ES-I3 (cell line): Measurements from ENCODE around the gene SLC45A1.

Source experiments
- H3K36me3 ChIP-seq: 2 replicates; pipeline ENCODE4 v1.6.1; 2013; ENCODE audit warnings: mild to moderate bottlenecking, low read length, control low read depth, moderate library complexity; ENCODE audit not compliant: insufficient read depth
- H3K4me1 ChIP-seq: 2 replicates; pipeline ENCODE4 v1.6.1; 2013; ENCODE audit warnings: mild to moderate bottlenecking, control low read depth, low read length; ENCODE audit not compliant: insufficient read depth
- H3K9ac ChIP-seq: 2 replicates; pipeline ENCODE4 v1.6.1; 2013; ENCODE audit warnings: low read depth, mild to moderate bottlenecking, low read length, moderate library complexity
- H3K9me3 ChIP-seq: 2 replicates; pipeline ENCODE4 v1.6.1; 2013; ENCODE audit warnings: mild to moderate bottlenecking, low read length, moderate library complexity; ENCODE audit not compliant: control insufficient read depth, insufficient read depth

SLC45A1 gene

DNA sequence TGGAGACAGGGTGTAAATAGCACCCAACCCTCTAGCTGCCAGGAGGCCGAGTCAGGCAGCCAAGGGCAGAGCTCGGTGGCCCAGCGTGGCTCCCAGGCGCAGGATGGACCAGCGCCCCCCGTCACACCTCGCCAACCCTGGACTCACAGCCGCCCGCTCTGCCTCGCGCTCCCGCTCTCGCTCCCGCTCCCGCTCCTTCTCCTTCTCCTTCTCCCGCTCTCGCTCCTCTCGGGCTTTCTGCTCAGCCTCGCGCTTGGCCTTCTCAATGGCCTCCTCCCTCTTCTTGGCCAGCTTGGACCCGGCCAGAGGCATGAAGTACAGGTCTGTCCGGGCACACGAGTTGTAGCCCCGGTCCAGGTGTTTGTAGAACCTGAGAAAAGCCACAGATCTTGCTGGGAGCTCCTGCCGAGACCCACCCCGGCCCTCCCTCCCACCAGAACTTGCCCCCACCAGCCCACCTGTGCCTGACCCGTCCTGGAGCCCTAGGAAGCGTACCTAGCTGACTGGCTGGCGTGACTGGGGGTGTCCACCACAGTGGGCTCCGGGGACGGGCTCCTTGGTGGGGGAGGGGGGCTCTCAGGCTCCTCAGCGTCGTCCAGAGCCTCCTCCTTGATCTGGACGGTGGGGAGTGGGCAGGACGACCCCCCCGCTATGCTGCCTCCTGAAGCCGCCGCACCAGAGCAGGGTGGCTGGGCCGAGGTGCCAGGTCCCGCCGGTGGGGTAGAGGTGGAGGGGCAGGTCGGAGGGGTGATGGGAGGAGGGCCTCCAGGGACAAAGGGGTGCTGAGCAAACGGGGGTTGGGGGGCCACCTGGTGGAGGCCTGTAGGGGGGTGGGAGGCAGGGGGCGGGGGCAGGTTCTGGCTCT is 41.9 kb downstream of the SLC45A1 start:
- no peaks in the 10 kb centered on the region for H3K4me1 ChIP-seq
- H3K36me3 ChIP-seq, result peaks cover 28% of the 10 kb centered on the region
- no peak overlapping the region for H3K9ac ChIP-seq
- no peaks in the 10 kb centered on the region for H3K9me3 ChIP-seq

GRCh38 chr1:8360493-8361197 is 42.7 kb downstream of the SLC45A1 start:
- Histone ChIP-seq H3K9me3 (no peaks in the 10 kb centered on the region), H3K36me3 (peaks cover 30% of the 10 kb centered on the region), H3K4me1 (no peaks in the 10 kb centered on the region), H3K9ac (no peak overlapping the region)

GRCh38 chr1:8361198-8361849 is 43.4 kb downstream of the SLC45A1 start:
- H3K4me1 ChIP-seq, result no peaks in the 10 kb centered on the region
- H3K36me3 ChIP-seq, result peaks cover 29% of the 10 kb centered on the region
- no peak overlapping the region for H3K9ac ChIP-seq
- H3K9me3 ChIP-seq, result no peaks in the 10 kb centered on the region

DNA sequence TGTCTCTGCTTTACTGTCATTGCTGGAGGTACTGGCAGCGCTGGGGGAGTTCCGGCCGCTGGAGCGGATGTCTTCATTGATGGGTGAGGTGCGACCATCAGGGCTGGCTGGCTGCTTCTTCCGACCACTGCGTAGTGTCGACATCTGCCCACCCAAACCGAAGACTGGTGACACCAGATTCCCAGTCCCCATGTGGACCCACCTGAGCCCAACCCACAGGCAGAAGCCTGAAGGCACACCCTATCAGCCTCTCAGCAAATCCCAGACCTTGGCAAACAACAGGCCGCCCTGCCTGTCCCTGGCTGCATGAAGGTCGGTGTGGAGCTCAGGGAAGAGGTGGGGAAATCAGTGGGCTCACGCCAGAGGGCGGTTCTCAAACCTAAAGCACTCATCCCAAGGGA is 44.8 kb downstream of the SLC45A1 start:
- Histone ChIP-seq H3K9ac (no peak overlapping the region), H3K36me3 (peaks cover 23% of the 10 kb centered on the region), H3K9me3 (no peaks in the 10 kb centered on the region), H3K4me1 (no peaks in the 10 kb centered on the region)

DNA sequence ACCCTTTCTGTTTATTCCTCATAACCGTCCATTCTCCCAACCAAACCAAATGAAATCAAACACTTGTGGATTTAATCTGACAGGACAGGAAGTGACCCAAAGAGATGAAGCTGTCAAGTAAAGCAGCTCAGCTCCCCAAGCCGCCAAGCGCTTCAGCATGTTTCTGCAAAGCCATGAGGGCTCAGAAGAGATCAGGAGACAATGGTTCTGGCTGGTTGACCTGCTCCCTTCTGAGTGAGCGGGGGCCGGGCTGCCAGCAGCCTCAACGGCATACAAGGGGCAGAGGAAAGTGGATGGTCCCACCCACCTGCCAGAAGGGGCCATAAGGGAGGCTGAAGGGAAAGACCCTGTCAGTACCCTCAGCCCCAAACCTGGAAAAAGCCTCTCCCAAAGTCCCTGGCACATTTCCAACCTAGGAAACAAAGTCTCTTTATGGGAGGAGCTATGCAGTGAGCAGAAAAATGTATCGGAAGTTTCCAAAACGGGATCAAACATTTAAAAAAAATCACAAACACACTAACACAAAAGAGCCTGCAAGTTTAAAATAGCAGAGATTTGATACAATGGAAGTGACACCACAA is 45.4 kb downstream of the SLC45A1 start:
- H3K9ac ChIP-seq, result no peak overlapping the region
- no peaks in the 10 kb centered on the region for H3K4me1 ChIP-seq
- H3K36me3 ChIP-seq, result peaks cover 20% of the 10 kb centered on the region
- no peaks in the 10 kb centered on the region for H3K9me3 ChIP-seq

DNA sequence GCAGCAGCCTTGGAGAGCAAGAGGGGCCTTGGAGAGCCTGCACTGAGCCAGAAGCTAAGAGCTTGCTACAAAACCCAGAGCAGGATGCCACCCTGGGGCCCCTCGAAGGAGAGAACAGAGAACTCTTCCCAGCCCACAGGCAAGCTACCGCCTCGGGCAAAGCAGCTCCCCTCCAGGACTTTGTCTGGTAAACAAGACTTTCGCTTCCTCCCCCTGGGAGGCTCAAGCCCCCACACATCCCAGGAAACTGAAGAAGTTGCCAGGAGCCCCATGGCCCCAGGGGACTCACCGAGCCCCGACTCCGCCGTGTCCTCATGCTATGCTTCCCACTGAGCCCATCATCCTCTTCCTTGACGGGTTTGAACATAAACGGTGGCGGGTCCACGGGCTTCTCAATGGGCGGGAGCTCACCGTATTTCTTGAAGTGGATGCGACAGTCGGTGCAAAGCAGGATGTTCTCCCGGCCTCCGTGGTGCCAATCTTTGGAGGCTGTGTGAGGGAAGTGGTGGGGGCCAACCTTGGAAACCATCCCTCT is 45.9 kb downstream of the SLC45A1 start:
- H3K36me3 ChIP-seq, result peaks cover 17% of the 10 kb centered on the region
- no peaks in the 10 kb centered on the region for H3K9me3 ChIP-seq
- H3K4me1 ChIP-seq, result no peaks in the 10 kb centered on the region
- no peak overlapping the region for H3K9ac ChIP-seq

- Histone ChIP-seq H3K9ac (no peak overlapping the region), H3K36me3 (peaks cover 17% of the 10 kb centered on the region), H3K4me1 (no peaks in the 10 kb centered on the region), H3K9me3 (no peaks in the 10 kb centered on the region)
These were observed 46.9 kb downstream of the SLC45A1 start for GRCh38 chr1:8364528-8365442.

DNA sequence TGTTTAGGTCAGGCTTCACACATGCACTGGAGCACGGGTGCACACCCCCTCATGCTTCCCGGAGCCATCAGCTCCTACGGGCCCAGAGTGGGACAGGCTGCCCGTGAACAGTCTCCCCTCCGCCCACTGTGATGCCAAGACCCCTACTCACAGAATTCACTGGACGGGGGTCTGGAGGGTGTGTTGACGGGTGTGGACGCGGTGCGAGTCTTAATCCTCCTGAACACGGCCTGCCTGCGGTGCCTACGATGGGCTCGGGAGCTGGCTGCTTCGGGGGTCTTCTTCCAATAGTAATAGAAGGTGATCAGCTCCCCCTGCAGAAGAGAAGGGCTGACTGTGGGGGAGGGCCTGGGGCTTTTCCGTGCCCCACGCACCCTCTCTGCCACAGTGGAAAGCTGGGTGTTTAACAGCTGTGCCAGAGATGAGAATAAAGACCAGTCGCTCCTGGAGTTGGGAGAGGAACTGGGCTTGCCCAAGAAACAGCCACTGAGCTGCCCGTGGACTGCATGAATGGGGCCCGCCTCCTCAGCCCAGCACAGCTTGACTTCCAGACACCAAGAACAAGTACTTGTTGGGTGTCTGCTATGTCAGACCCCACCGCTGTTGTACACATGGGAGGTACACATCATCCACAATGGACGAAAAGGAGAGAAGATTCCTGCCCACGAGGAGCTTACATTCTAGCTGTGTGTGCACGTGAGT is 47.9 kb downstream of the SLC45A1 start:
- Histone ChIP-seq H3K9me3 (no peaks in the 10 kb centered on the region), H3K9ac (no peak overlapping the region), H3K4me1 (peaks cover 5% of the 10 kb centered on the region; the same call in 1 of the 2 replicates), H3K36me3 (peaks cover 17% of the 10 kb centered on the region)

GRCh38 chr1:8367571-8368194 is 49.8 kb downstream of the SLC45A1 start:
- Histone ChIP-seq H3K9me3 (no peaks in the 10 kb centered on the region), H3K4me1 (peaks cover 23% of the 10 kb centered on the region), H3K36me3 (peaks cover 11% of the 10 kb centered on the region), H3K9ac (no peak overlapping the region)

DNA sequence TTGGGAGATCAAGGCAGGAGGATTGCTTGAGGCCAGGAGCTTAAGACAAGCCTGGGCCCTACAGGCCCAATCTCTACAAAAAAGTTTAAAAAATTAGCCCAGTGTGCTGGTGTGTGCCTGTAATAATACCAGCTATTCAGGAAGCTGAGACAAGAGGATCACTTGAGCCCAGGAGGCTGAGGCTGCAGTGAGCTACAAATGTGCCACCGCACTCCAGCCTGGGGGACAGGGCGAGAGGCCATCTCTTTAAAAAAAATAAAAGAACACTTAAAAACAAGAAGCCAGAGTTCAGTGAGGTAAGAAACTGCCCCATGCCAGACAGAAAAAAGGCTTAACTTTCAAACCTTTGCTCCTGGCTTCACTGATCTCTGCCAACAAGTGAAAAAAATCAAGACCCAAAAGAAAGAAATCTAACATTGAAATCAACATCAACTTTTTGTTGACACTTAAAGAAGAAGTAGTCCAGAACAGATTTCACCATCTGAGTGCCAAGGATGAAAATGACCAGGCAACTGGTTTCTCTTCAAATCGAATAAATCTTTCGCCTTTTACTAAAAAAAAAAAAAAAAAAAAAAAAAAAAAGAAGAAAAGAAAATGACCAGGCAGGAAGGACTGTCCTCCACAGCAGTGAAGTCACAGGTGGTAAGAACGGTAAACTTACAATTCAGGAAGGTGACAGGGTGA is 51.2 kb downstream of the SLC45A1 start:
- Histone ChIP-seq H3K9me3 (no peaks in the 10 kb centered on the region), H3K4me1 (peaks cover 37% of the 10 kb centered on the region), H3K9ac (no peak overlapping the region), H3K36me3 (peaks cover 5% of the 10 kb centered on the region; the same call in 1 of the 2 replicates)

DNA sequence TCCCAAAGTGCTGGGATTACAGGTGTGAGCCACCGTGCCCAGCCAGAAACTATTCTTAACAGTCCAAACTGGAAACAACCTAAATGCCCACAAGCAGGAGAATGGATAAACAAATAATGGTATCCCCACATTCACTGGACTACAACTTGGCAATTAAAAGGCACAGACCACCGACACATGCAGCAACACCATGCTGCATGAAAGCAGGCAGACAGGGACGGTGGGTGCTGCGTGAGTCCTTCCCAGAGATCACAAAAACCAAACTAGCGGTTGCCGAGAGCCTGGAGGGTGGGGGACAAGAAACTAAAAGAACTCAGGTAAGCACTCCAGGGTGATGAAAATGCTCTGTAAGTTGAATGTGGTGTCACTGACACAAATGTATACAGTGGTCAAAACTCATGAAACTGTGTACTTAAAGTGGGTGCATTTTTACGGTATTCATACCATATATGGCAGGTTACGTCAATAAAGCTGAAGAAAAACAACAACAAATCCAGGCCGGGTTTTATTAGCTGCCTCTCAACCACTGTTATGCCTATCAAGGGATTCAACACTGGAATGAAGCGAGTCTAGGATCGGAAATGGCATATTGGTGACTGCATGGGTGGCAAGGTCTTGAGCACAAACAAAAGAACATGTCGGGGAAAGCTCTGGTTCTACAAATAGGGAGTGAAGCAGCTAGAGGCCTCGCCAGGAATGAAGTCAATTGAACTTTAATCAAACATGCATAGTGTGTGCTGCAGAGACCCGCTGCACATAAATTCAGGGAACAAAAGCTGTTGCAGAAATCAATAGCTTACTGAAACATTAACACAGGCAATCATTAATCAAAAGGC is 52.4 kb downstream of the SLC45A1 start:
- H3K4me1 ChIP-seq, result peaks cover 38% of the 10 kb centered on the region
- H3K36me3 ChIP-seq, result peaks cover 5% of the 10 kb centered on the region; the same call in 1 of the 2 replicates

More for the DNA sequence above, 52.4 kb downstream of the SLC45A1 start:
- Histone ChIP-seq H3K9ac (no peak overlapping the region), H3K9me3 (no peaks in the 10 kb centered on the region)
